ENCODE results near the gene VPS13A. TPM values are rescaled to one million over a fixed set of nuclear protein-coding genes. Genes with fewer than 3 reads are reported as not detected.

The VPS13A gene
- total and polyA plus RNA-seq, 2 of the 13 experiments (the other 11 are each of a cell fraction or from before 2014, with no cell fraction given): 20.4 to 20.7 TPM

GRCh38 chr9:77277719-77278118 lies 100.4 kb downstream of the VPS13A start (continued):
- no peak for TF ChIP-seq TAF1 (CRISPR knock-in tag; IDR thresholded peaks at IDR 0.05)
- TF ChIP-seq BHLHE40 (IDR thresholded peaks at IDR 0.05; ENCODE audit: low read length): no peak
- TF ChIP-seq KLF6 (CRISPR knock-in tag; IDR thresholded peaks at IDR 0.05): no peak
- TF ChIP-seq ZNF512 (CRISPR knock-in tag; IDR thresholded peaks at IDR 0.05): no peak
- no peak for TF ChIP-seq NFKB2 (CRISPR knock-in tag; IDR thresholded peaks at IDR 0.05; ENCODE audit: borderline replicate concordance)
- TF ChIP-seq MZF1 (CRISPR knock-in tag; IDR thresholded peaks at IDR 0.05; ENCODE audit: borderline replicate concordance): no peak
- TF ChIP-seq, protein P1, sequence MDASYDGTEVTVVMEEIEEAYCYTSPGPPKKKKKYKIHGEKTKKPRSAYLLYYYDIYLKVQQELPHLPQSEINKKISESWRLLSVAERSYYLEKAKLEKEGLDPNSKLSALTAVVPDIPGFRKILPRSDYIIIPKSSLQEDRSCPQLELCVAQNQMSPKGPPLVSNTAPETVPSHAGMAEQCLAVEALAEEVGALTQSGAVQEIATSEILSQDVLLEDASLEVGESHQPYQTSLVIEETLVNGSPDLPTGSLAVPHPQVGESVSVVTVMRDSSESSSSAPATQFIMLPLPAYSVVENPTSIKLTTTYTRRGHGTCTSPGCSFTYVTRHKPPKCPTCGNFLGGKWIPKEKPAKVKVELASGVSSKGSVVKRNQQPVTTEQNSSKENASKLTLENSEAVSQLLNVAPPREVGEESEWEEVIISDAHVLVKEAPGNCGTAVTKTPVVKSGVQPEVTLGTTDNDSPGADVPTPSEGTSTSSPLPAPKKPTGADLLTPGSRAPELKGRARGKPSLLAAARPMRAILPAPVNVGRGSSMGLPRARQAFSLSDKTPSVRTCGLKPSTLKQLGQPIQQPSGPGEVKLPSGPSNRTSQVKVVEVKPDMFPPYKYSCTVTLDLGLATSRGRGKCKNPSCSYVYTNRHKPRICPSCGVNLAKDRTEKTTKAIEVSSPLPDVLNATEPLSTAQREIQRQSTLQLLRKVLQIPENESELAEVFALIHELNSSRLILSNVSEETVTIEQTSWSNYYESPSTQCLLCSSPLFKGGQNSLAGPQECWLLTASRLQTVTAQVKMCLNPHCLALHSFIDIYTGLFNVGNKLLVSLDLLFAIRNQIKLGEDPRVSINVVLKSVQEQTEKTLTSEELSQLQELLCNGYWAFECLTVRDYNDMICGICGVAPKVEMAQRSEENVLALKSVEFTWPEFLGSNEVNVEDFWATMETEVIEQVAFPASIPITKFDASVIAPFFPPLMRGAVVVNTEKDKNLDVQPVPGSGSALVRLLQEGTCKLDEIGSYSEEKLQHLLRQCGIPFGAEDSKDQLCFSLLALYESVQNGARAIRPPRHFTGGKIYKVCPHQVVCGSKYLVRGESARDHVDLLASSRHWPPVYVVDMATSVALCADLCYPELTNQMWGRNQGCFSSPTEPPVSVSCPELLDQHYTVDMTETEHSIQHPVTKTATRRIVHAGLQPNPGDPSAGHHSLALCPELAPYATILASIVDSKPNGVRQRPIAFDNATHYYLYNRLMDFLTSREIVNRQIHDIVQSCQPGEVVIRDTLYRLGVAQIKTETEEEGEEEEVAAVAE (CRISPR knock-in tag; IDR thresholded peaks at IDR 0.05; ENCODE audit: borderline replicate concordance): no peak
- TF ChIP-seq ZNF251 (CRISPR knock-in tag; IDR thresholded peaks at IDR 0.05): no peak

- no peak overlapping the region for H3K27ac ChIP-seq (ENCODE audit: extremely low read length, insufficient read depth, low read length)
- no peaks in the 10 kb centered on the region for H3K79me2 ChIP-seq (ENCODE audit: insufficient read depth, low read length)
- no peak overlapping the region for H3K4me2 ChIP-seq (ENCODE audit: low read depth, low read length)
- H3K36me3 ChIP-seq (replicated peaks in 1 of 2; ENCODE audit: control insufficient read depth in 1 of 2, insufficient read depth in 2 of 2, low read length in 2 of 2): peaks cover 0 to 2% of the 10 kb centered on the region in 2 experiments; a peak in 2 of 5 replicates
- TF ChIP-seq ETV6 (CRISPR knock-in tag; conservative IDR thresholded peaks at IDR 0.05) (no peak), ZNF775 (CRISPR knock-in tag; IDR thresholded peaks at IDR 0.05; ENCODE audit: borderline replicate concordance) (no peak), ZNF160 (CRISPR knock-in tag; IDR thresholded peaks at IDR 0.05) (no peak)
- TF ChIP-seq, protein P2, sequence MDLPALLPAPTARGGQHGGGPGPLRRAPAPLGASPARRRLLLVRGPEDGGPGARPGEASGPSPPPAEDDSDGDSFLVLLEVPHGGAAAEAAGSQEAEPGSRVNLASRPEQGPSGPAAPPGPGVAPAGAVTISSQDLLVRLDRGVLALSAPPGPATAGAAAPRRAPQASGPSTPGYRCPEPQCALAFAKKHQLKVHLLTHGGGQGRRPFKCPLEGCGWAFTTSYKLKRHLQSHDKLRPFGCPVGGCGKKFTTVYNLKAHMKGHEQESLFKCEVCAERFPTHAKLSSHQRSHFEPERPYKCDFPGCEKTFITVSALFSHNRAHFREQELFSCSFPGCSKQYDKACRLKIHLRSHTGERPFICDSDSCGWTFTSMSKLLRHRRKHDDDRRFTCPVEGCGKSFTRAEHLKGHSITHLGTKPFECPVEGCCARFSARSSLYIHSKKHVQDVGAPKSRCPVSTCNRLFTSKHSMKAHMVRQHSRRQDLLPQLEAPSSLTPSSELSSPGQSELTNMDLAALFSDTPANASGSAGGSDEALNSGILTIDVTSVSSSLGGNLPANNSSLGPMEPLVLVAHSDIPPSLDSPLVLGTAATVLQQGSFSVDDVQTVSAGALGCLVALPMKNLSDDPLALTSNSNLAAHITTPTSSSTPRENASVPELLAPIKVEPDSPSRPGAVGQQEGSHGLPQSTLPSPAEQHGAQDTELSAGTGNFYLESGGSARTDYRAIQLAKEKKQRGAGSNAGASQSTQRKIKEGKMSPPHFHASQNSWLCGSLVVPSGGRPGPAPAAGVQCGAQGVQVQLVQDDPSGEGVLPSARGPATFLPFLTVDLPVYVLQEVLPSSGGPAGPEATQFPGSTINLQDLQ (CRISPR knock-in tag; IDR thresholded peaks at IDR 0.05): no peak
- ATAC-seq: no peak
- no peak overlapping the region for H2AFZ ChIP-seq (ENCODE audit: low read length)
- no peak overlapping the region for H3K9ac ChIP-seq (ENCODE audit: insufficient read depth, low read depth, low read length)
- no peaks in the 10 kb centered on the region for H3K9me3 ChIP-seq (ENCODE audit: low read length)
- ChIA-PET POLR2A (no interaction called here), CTCF (ENCODE audit: low intra/inter-chr PET ratio, low total read pairs) (no interaction called here)
- no peaks in the 10 kb centered on the region for H4K20me1 ChIP-seq (ENCODE audit: insufficient read depth, low read length)
- peaks cover 8% of the 10 kb centered on the region; the same call in 1 of the 2 replicates for H3K4me1 ChIP-seq (ENCODE audit: insufficient read depth, low read length)
- no peak overlapping the region for H3K4me3 ChIP-seq (replicated peaks in 1 of 3; ENCODE audit: insufficient read depth in 1 of 3, low read depth in 2 of 3, low read length in 3 of 3)
- no TSS peak for BruUV-seq (replicated peaks)
- in situ Hi-C loops (cut with HindIII; ENCODE audit: extremely low pct_ligation_motif_present, low pct_unique_long_range_greater_than_20kb): no loop called here
- FAIRE-seq: no peak
- 95% methylated on average over 2 of the region's 2 CpGs for WGBS (ENCODE audit: low lambda C conversion rate)
- DNase-seq (ENCODE audit: low spot score): no peak
- no peaks in the 10 kb centered on the region for H3K27me3 ChIP-seq (ENCODE audit: control insufficient read depth in 1 of 2, insufficient read depth in 2 of 2, low read length in 2 of 2)
- intact Hi-C loops (cut with micrococcal nuclease; ENCODE audit: unreplicated experiment): no loop called here
Observed at GRCh38 chr9:77283991-77284390, 106.7 kb downstream of the VPS13A start.

All from HepG2 (cell line).